Endothelial cell of umbilical vein (primary cell): ENCODE results near the gene TRAF3IP1. TPM values are rescaled to one million over a fixed set of nuclear protein-coding genes. Genes with fewer than 3 reads are reported as not detected.

Experiments used
- BruUV-seq: library from RNA; stranded (reverse); fragments of 400-500 nt; replicated peaks from 2 replicates; lab custom pipeline; 2021; lab: Mats Ljungman, UMichigan
- CTCF ChIA-PET: fragments of 300-600, 350-600 bp; sonication (Branson Sonifier 250); formaldehyde crosslinking; loops from one replicate; lab custom pipeline; 2021; ENCODE audit warnings: antibody characterized with exemption, inconsistent platforms; lab: Charles Lee
- POLR2A ChIA-PET: fragments of 300-600, 350-600 bp; sonication (Branson Sonifier 250); formaldehyde crosslinking; loops from one replicate; lab custom pipeline; 2021; ENCODE audit warnings: antibody characterized with exemption, inconsistent platforms; lab: Charles Lee
- DNase-seq: peaks from one replicate; pipeline ENCODE4 v3.0.0-alpha.2; 2011; ENCODE audit warnings: low read depth, low spot score
- FAIRE-seq: peaks from 2 replicates; lab custom pipeline; 2011; peaks lifted over from hg19 to GRCh38; lab: Jason Lieb, UNC
- H2AFZ ChIP-seq: 2 replicates; pipeline ENCODE4 v1.6.0; 2012; ENCODE audit warnings: low read depth, low read length, control low read depth, inconsistent platforms
- H3K27ac ChIP-seq: 2 replicates; pipeline ENCODE4 v1.5.1; 2011; ENCODE audit warnings: low read depth, mild to moderate bottlenecking, control low read depth, low read length, moderate library complexity; ENCODE audit not compliant: insufficient read depth
- H3K27me3 ChIP-seq, 2 experiments: 2 replicates each; pipeline versions ENCODE4 v1.6.0 to v1.6.1; 2011; ENCODE audit warnings: low read length in 2 of 2, mixed read lengths in 1 of 2; ENCODE audit not compliant: control insufficient read depth in 2 of 2, insufficient read depth in 2 of 2
- H3K36me3 ChIP-seq, 2 experiments: 2 replicates in 1 of 2; 3 replicates in 1 of 2; pipeline ENCODE4 v1.5.1; 2011; ENCODE audit warnings: low read length in 2 of 2, mild to moderate bottlenecking in 1 of 2, moderate library complexity in 1 of 2; ENCODE audit not compliant: control insufficient read depth in 2 of 2, insufficient read depth in 2 of 2; ENCODE audit errors: extremely low read depth in 1 of 2
- H3K4me1 ChIP-seq: 3 replicates; pipeline ENCODE4 v1.5.1; 2011; ENCODE audit warnings: mild to moderate bottlenecking, low read length; ENCODE audit not compliant: control insufficient read depth, insufficient read depth; ENCODE audit errors: extremely low read depth
- H3K4me2 ChIP-seq: 2 replicates; pipeline ENCODE4 v1.6.1; 2011; ENCODE audit warnings: low read length, control low read depth, mixed read lengths; ENCODE audit not compliant: insufficient read depth
- H3K4me3 ChIP-seq, 3 experiments: fragments of 200-600 bp in 1 of 3; sonication (generic), shearing (Covaris generic) in 1 of 3; replicated peaks in 1 of 3; 2 replicates each; pipeline ENCODE4 v1.5.1; 2011 to 2016; ENCODE audit warnings: control low read depth in 3 of 3, low read length in 3 of 3, mild to moderate bottlenecking in 2 of 3, inconsistent platforms in 1 of 3, low read depth in 1 of 3, moderate library complexity in 1 of 3; ENCODE audit not compliant: insufficient read depth in 1 of 3
- H3K79me2 ChIP-seq: 2 replicates; pipeline ENCODE4 v1.6.0; 2012; ENCODE audit warnings: low read length, inconsistent platforms; ENCODE audit not compliant: control insufficient read depth, insufficient read depth
- H3K9ac ChIP-seq: replicated peaks from 2 replicates; pipeline ENCODE3; 2011; ENCODE audit warnings: low read length, control low read depth; ENCODE audit not compliant: insufficient read depth; ENCODE audit errors: extremely low read depth
- H3K9me1 ChIP-seq: replicated peaks from 3 replicates; pipeline ENCODE4 v1.6.0; 2011; ENCODE audit warnings: mild to moderate bottlenecking, low read length; ENCODE audit not compliant: control insufficient read depth, insufficient read depth; ENCODE audit errors: extremely low read depth
- H3K9me3 ChIP-seq: replicated peaks from 2 replicates; pipeline ENCODE4 v1.5.1; 2012; ENCODE audit warnings: low read length, inconsistent platforms; ENCODE audit not compliant: control insufficient read depth, insufficient read depth
- H4K20me1 ChIP-seq: replicated peaks from 2 replicates; pipeline ENCODE3; 2011; ENCODE audit warnings: mild to moderate bottlenecking, low read length; ENCODE audit not compliant: control insufficient read depth, insufficient read depth; ENCODE audit errors: extremely low read depth
- EZH2 ChIP-seq: IDR thresholded peaks from 2 replicates; pipeline ENCODE4 v1.6.1; 2012; ENCODE audit warnings: borderline replicate concordance, low read depth, mild to moderate bottlenecking, moderate library complexity, low read length, inconsistent platforms; ENCODE audit not compliant: severe bottlenecking
- FOS ChIP-seq: IDR thresholded peaks from 2 replicates; pipeline ENCODE4 v1.6.1; 2011; ENCODE audit warnings: mild to moderate bottlenecking, low read length, moderate library complexity, borderline replicate concordance; ENCODE audit not compliant: insufficient read depth
- GATA2 ChIP-seq: IDR thresholded peaks from 2 replicates; pipeline ENCODE4 v1.7.0; 2011; ENCODE audit warnings: low read depth, mild to moderate bottlenecking, moderate library complexity, mixed read lengths, low read length; ENCODE audit not compliant: insufficient read length, insufficient read depth
- JUN ChIP-seq: IDR thresholded peaks from 2 replicates; pipeline ENCODE4 v1.6.1; 2011; ENCODE audit warnings: borderline replicate concordance, low read depth; ENCODE audit not compliant: insufficient read length, insufficient read depth
- MYC ChIP-seq: IDR thresholded peaks from one replicate; pipeline ENCODE4 v1.6.1; 2011; ENCODE audit warnings: mild to moderate bottlenecking, low read depth, low read length
- POLR2A ChIP-seq: IDR thresholded peaks from 2 replicates; pipeline ENCODE4 v1.6.1; 2012; ENCODE audit warnings: low read depth, mild to moderate bottlenecking, control low read depth, low read length
- POLR2AphosphoS5 ChIP-seq: IDR thresholded peaks from 2 replicates; pipeline ENCODE4 v1.6.1; 2012; ENCODE audit warnings: low read depth, mild to moderate bottlenecking, control low read depth, low read length, moderate library complexity; ENCODE audit not compliant: insufficient read depth
- dilution Hi-C: fragments of 300-500 bp; cut with MboI; formaldehyde crosslinking; loops from one replicate; pipeline ENCODE4 v1.15.0; 2019; ENCODE audit warnings: low sequenced_read_pairs; ENCODE audit not compliant: extremely low pct_ligation_motif_present
- intact Hi-C: fragments of 100-400 bp; cut with micrococcal nuclease; formaldehyde crosslinking; loops from one replicate; pipeline ENCODE4 v1.10.0; 2022
- polyA plus RNA-seq, 4 experiments: library from polyadenylated mRNA; depleted of rRNA in 3 of 4; stranded (reverse) in 3 of 4; unstranded in 1 of 4; fragments of >200 nt; gene quantifications; 2 replicates each; pipeline versions ENCODE4 v1.2.1 to v1.2.3, GENCODE V29; 2011 to 2012; ENCODE audit warnings: missing spikeins in 1 of 4
- total RNA-seq: library from RNA; stranded (reverse); gene quantifications from 2 replicates; pipeline ENCODE4 v1.2.3, GENCODE V29; 2021
- TF ChIP-seq, protein P1 (sequence below): IDR thresholded peaks from 2 replicates; pipeline ENCODE4 v1.6.1; 2011; ENCODE audit not compliant: insufficient read depth, insufficient read length
- TF ChIP-seq, protein P2 (sequence below), 2 donors: IDR thresholded peaks; 1 replicate in 1 of 2; 2 replicates in 1 of 2; pipeline ENCODE4 v1.5.1; 2011; ENCODE audit warnings: low read length in 2 of 2, mild to moderate bottlenecking in 2 of 2, moderate library complexity in 2 of 2, control low read depth in 1 of 2, inconsistent platforms in 1 of 2, low read depth in 1 of 2; ENCODE audit not compliant: insufficient read depth in 1 of 2; ENCODE audit errors: extremely low read depth in 1 of 2

TRAF3IP1 gene
- total and polyA plus RNA-seq, 2 donors (not counting 3 experiments of a cell fraction or from before 2014, with no cell fraction given): 3.4 to 15.9 TPM

DNA sequence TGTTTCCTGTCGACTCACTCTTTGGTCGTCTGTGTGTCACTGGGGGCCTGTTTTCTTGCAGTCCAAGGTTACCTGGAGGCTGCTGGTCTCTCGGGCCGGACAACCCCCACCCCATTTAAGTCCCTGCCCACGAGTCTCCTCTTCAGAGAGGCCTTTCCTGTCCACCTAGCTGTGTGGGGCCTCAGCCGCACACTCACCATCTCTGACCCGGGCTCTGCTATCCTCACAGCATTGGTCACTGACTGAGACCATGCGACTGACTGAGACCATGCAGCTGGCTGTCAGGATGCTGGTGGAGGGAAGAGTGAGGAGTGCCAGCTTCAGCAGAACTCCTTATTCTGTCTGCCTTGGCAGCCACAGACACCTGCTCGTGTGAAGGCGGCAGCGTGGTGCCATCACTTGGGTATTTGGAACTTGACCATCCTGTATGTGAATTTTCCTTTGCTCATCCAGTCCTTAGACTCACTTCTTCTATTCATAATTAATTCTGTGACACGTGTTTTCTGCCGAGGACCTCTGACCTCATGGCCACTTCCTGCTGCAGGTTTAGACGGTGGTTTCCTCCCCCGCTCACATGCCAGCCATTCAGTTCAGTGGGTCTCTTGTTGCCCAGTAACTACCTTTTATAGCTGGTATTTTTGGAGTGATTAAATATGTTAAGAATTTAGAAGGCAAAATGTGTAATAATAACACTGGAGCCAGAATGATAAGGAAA lies 58.9 kb downstream of the TRAF3IP1 start:
- intact Hi-C loops: loop anchor here (1.0 to 10.0 kb wide), 2 partner anchors 47 to 216 kb away; partner anchors contain the start of gene ASB1
- DNase-seq: peak; percentile 62

More for the DNA sequence above, 58.9 kb downstream of the TRAF3IP1 start:
- Histone ChIP-seq H3K4me2 (peak overlapping the region; percentile 23), H3K4me3 (no peak overlapping the region), H3K79me2 (no peaks in the 10 kb centered on the region), H3K36me3 (no peaks in the 10 kb centered on the region), H3K27me3 (no peaks in the 10 kb centered on the region), H4K20me1 (no peaks in the 10 kb centered on the region), H3K9me3 (no peaks in the 10 kb centered on the region), H3K9ac (peak overlapping the region; percentile 36), H3K27ac (peak overlapping the region; percentile 67), H3K9me1 (no peaks in the 10 kb centered on the region), H3K4me1 (peaks cover 43% of the 10 kb centered on the region), H2AFZ (no peak overlapping the region)
- TF ChIP-seq JUN (peak; percentile 2), POLR2A (no peak), EZH2 (no peak), POLR2AphosphoS5 (peak; percentile 48), MYC (peak; percentile 78), FOS (peak; percentile 29), GATA2 (no peak)
- TF ChIP-seq, protein P1, sequence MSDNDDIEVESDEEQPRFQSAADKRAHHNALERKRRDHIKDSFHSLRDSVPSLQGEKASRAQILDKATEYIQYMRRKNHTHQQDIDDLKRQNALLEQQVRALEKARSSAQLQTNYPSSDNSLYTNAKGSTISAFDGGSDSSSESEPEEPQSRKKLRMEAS: no peak
- TF ChIP-seq, protein P2, sequence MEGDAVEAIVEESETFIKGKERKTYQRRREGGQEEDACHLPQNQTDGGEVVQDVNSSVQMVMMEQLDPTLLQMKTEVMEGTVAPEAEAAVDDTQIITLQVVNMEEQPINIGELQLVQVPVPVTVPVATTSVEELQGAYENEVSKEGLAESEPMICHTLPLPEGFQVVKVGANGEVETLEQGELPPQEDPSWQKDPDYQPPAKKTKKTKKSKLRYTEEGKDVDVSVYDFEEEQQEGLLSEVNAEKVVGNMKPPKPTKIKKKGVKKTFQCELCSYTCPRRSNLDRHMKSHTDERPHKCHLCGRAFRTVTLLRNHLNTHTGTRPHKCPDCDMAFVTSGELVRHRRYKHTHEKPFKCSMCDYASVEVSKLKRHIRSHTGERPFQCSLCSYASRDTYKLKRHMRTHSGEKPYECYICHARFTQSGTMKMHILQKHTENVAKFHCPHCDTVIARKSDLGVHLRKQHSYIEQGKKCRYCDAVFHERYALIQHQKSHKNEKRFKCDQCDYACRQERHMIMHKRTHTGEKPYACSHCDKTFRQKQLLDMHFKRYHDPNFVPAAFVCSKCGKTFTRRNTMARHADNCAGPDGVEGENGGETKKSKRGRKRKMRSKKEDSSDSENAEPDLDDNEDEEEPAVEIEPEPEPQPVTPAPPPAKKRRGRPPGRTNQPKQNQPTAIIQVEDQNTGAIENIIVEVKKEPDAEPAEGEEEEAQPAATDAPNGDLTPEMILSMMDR (IDR thresholded peaks at IDR 0.05; ENCODE audit: extremely low read depth in 1 of 2, insufficient read depth in 1 of 2, low read depth in 1 of 2, low read length in 2 of 2): no peak
- CTCF ChIA-PET: interaction anchor here (1.9 kb wide), 1 partner anchor 8 kb away, joined by 9 read pairs; no protein-coding TSS in a partner anchor
- FAIRE-seq: peak; percentile 82
- POLR2A ChIA-PET: interaction anchor here (0.6 kb wide), 1 partner anchor 43 kb away, joined by 3 read pairs; no protein-coding TSS in a partner anchor
- BruUV-seq: no TSS peak
- dilution Hi-C loops: no loop called here
